ENCODE results near the gene LGALS9.

- TF ChIP-seq POLR2A (IDR thresholded peaks at IDR 0.05) (no peak), CTCF (IDR thresholded peaks at IDR 0.05) (no peak)
Measured at GRCh38 chr17:27634776-27635175, 3.8 kb downstream of the LGALS9 start.

Data from Peyer's patch (tissue), 4 donors.